Stimulated activated CD4-positive, alpha-beta T cell treated with anti-CD3 and anti-CD28 coated beads, Interleukin-12 subunit alpha, Interleukin-12 subunit beta, amount 100 ng/mL, for 24 hours (primary cell): ENCODE data around the gene KLHL3.

ENCODE experiments used
- DNase-seq, 2 experiments: peaks; one replicate each; pipeline ENCODE4 v3.0.0-alpha.2; 2020; ENCODE audit warnings: low read depth in 2 of 2

Gene KLHL3

DNA sequence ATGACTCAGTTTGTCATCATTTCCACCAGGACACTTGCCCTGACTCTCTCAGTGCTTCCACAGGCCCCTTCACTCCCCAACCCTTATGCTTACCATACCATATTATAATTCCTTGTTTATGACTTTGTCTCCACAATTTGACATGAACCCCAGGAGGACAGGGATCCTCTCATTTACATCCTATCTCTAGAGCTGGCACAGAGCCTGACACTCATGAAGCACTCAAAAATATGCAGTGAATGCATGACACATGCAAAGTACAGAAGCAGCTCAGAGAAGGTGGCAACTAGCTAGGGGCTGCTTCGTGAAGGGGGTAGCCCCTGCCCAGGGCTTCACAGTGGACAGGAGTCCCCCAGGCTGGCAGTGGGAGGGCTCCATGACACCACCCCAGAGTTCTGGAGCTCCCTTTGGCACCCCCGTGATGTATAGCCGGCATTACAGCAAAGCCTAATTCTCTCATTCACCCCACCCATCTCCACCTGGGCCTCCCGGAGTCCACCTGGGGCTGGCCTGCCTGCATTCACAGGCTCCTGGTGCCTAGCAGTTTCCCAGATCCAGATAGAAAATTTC lies 124.8 kb downstream of the KLHL3 start:
- DNase-seq, result no peak

DNA sequence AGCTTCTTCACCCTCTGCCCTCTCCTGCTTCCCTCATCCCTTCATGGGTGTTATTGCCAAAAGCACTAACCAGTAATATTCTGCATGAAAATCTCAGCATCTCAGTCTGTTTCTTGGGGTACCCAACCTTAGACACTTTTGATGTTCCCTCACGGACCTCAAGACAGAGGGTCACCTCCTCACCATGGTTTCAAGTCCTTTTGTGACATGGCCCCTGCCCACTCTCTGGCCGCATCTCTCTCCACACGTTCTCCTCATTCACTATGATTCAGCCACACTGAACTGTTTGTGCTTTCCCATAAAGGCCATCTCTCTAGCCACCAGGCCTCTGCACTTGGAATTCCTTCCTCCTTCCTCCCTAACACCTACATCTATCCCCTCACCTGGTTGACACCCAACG lies 125.3 kb downstream of the KLHL3 start:
- no peak for DNase-seq

DNA sequence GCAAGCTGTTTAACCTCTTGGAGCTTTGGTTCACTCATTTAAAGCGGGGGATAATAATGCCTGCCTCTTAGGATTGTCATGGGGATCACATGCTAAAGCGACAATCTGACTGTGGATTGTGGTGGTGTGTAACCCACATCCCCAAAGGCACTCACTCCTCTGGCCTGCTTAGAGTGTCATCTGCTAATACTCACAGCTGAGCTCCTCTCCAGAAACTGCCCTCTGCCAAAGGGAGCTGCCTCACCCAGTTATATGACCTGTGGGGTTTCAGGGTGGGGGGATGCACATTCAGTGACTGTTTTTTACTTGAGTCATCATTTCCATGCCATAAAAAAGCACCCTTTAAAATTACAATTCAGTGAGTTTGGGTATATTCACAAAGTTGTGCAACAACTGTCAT lies 126.8 kb downstream of the KLHL3 start:
- no peak for DNase-seq

DNA sequence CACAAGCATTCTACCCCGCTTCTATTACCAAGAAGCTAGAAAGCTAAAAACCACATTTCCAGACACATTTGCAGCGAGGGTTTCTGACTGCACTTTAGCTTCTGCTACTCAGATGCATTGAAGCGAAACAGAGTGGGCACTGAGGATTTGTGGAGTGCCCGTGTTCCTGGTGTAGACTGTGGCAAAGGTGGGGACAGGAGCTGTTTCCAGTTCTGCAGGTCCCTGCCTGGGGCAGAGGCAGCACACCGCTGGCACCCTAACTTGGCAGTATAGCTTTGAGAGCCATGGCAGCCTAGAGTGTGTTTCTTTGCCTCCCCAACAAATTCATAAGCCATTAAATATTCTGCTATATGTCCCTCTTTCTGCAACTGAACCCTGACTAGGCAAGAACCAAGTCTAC lies 128.1 kb downstream of the KLHL3 start:
- no peak for DNase-seq

DNA sequence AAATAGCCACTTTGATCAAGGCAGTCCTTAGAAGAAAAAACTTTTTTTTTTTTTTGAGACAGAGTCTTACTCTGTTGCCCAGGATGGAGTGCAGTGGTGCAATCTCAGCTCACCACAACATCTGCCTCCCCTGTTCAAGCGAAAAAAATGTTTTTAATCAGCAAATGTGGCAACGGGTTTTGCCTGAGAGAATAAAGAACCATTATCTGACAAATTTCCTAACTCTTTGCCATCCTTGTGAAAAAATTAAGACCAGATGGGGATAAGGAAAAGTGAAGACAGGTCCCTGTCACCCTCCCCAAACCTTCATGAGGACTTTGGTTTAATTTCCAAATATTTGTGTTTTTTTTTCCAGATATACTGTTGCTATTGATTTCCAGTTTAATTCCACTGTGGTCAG lies 129.5 kb downstream of the KLHL3 start:
- no peak for DNase-seq

DNA sequence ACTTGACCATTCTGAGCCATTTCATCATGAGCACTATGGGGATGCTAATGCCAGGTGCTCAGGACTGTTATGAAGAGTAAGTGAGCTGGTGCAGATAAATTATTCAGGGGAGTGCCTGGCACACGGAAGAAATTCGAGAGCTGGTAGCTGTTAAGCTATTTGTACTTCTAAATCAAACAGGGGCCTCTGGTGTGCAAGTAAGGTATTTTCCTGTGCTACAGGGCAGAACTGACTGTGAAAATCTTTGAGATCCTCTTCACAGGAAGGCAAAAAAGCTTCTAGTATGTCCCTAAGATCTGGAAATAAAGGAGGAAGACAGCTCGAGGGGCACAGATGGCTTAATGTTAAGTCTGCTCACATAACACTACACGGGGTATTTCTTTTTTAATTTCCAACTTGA lies 130.5 kb downstream of the KLHL3 start:
- DNase-seq, result no peak

DNA sequence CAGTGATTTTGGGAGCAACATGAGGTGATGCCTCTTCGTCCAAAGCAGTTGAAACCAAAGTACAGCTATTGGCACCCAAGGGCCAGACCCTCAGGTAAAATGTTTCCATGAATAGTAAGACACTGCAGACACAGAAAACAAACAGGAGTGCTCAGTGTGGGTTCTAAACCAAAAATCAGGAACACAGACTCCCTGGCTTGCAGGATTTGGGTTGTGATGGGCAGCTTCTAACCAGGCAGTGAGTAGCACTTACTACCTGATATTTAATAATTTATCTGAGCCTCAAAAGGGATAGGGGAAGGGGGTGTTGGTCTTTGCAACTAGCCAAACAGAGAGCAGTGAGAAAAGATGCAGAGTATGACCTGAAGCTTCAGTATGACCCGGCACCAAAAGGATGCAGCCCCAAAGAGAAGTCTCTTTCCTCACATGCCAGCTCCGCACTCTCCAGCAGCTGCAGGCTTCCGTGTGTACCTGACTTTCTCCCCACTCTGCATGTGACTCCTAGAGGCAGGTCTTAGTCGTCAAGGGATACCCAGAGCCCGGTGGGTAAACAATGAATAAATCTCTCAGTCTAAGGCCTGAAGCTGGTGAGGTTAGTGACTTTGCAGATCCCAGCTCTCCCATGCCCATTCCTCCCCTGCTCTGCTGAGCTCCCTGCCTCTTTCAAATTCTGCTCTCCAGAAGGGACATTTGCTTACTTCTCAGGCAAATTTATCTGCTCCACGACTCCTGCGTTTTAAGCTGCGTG lies 131.4 kb downstream of the KLHL3 start:
- DNase-seq, result no peak

DNA sequence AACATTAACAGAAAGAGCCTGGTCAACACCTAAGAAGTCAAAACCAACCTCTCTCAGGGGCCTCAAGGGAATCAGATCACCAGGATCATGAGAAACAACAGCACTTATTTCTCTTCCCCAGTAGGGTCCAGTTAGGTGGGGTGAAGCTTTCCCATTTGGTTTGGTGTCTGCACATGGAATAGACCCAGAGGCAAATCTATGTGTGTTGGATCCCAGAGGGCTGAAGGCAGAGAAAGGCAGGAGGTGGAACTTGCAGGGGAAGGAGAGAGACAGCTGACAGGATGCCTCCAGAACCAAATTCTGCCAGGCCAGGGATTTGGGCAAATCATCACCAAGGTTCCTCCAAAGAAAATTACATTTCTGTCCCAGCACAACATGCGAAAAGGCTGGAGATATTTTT lies 132.0 kb downstream of the KLHL3 start:
- DNase-seq, result no peak

DNA sequence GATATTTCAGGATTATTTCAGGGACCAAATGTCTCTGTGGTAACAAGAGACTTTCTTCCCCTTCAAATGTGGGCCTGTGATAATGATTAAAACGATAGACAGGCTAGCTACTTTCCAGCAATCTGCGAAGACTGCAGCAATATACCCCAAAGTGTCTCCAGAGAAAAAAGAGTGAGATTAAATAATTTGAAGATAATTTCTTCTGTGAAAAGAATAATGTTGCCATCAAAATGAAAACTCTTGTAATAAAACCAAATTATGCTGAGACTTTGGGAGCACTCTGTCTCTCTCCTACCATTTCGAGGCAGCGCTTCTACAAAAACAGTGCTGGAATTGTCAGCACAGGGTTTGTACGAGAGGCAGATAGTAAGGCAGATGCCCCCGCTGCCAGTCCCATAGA lies 132.5 kb downstream of the KLHL3 start:
- DNase-seq, result no peak

DNA sequence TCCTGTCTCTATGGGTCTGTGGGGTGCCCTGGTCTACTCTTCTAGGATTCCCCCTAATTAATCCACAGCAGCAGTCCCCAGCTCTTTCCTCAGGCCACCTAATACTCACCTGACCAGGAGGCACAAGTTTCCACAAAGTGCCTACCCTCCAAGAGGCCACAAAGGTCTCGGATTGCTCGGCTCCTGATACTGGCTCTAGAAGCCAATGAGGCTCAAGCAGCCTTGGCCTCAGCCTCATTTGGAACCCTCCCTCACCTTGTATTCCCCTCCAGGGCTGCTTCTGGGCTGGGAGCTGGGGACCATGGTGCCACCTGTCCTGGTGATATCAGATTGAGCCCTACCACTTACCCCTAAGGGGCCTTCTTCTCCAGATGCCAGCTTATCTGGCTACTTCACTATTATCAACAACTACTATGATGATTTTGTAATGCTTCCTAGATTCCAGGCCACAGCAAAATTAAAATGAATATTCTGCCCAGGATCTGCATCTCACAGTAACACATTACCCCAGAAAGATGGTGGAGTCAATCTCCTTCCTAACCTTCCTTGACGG lies 133.1 kb downstream of the KLHL3 start:
- no peak for DNase-seq

DNA sequence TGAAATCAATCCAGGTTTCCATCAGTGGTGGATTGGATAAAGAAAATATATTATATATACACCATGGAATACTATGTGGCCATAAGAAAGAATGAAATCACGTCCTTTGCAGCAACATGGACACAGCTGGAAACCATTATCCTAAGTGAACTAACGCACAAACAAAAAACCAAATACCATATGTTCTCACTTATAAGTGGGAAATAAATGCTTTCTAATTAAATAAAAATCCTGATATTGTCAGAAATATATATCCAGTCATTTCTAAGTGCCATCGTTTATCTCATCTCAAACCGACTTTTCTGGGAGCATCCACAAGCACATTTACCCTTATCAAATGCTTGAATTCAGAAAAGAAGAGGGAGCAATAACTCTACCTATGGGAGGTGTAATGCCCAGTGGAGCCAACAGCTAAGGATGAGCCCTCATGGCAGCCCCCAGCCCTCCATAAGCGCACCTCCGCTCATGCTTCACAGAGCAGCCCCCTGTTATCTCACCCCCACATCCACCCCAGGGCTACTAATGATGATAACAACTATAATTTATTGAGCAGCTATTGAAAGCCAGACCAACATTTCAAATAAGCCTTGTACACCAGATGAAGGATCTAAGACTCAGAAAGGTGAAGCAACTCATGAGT lies 135.0 kb downstream of the KLHL3 start:
- no peak for DNase-seq

DNA sequence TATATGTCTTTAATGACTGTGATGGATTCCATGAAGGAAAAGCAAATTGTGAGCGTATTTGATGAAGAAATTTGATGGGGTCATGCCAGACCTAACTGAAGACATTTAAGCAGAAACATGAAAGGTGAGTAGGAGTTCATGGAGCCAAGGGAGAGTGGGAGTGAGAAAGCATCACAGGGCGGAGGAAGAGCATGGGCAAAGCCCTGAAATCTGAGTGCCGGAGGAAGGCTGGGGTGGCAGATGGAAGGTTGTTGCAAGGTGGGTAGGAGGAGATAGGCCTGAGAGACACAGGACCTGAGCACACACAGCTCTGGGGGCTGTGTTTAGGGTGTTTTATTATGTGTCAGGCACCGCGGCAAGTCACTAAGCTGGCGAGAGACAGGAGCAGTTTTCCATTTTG lies 136.4 kb downstream of the KLHL3 start:
- DNase-seq, result no peak

DNA sequence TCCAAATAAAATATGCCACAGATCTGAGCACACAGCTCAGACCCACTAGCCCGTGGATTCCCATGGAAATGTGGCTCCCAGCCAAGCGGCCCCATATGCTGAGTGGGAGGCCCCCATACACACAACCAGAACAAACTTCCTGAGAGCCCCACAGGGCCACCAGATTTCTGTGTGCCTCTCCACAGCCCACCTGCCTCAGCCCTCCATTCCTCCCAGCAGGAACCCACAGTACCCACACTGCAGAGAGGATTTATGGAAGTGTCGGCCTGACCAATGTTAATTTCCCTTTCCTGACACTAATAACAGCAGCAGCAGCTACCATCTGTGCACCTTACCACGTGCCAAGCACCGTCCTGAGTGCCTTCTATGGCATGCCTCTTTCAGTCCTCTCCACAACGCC lies 137.5 kb downstream of the KLHL3 start:
- DNase-seq, result no peak

DNA sequence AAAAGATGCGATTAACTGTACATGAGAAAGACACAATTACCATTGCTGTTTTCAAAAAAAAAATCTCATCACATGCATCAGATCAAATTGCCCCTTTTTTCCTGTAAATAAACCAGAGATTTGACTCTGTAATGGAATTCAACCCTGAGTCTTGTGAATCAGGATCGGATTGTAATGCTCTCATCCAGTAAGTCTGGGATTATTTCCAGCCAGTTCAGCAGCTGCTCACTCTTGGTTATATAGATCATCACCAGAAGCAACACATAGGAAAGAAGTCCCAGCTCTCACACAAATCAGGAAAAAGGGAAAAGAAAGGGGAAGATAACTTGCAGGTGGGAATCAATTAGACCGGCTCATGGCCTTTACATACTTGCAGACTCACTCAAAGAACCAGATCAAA lies 138.9 kb downstream of the KLHL3 start:
- no peak for DNase-seq

DNA sequence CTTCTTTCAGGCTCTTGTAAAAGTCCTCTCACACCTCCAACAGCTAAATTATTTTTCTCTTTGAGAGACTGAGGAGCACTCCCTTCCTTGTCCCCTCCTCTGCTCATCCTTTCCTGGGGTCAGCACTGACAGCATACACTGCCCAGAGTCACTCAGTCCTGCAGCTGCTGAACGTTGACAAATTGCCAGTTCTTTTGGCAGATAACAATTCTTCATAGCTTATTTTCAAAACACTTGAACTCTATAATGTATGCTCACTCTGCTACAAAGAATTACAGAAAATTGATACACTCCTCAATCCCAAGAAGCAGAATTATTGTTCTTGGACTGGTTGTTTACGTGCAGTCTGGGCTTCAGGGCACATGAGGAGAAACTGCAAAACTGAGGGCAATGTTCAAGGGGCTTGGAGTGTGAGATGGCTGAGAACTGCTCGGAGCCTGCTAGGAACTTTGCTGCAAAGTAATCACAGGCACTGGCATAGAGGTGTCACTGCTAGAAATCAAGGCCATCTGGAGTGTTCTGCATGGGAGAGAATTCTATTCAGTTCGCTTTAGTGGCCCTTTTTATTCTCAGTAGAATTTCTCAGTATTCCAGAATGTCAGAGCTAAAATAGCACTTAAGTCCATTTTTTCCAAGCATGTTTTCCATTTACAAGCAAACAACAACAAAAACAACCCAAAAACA lies 140.4 kb downstream of the KLHL3 start:
- DNase-seq, result no peak

DNA sequence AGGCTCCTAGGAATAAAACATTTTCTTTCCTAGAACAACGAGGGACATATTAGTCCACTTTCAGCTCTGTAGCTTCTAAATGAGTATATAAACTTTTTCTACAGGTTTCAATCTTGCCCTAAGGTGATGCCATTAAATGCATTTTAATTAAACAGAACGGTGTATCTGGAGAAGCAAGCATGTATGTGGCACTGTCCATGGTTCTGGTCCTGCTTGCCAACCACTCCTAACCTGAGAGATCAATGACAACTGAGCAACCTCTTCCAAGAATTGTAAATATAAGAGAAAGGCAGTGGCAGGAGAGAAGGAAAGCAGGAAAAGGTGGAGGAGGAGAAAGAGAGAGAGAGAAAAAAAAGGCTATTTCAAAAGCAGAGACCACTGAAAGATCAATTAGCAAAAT lies 141.2 kb downstream of the KLHL3 start:
- no peak for DNase-seq

DNA sequence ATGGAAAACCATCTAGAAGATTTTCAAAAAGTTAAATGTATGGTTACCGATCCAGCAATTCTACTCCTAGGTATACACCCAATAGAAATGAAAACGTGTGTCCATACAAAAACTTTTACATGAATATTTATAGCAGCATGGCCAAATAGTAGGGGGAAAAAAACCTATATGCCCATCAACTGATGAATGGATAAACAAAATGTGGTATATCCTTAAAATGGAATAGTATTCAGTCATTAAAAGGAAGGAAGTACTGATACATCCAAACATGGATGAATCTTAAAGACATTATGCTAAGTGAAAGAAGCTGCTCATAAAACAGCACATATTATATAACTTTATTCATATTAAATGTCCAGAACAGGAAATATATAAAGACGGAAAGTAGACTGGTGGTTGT lies 143.6 kb downstream of the KLHL3 start:
- DNase-seq, result no peak

DNA sequence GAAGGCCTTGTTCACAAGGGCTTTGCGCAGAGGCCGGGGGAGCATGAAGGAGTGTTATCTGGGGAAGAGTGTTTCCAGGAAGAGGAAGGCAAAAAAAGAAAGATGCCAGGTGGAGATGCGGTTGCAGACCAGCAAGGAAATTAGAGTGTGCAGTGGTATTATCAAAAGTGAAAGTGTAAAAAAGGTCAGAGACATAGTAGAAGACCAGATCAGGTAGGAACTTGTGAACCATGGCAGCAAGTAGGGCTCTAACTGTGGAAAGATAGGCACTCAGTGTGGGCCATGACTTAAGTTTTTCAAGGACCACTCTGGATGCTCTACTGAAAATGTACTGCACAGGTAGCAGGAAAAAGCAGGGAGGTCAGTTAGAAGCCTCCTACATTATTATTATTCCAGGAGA lies 146.7 kb downstream of the KLHL3 start:
- no peak for DNase-seq

DNA sequence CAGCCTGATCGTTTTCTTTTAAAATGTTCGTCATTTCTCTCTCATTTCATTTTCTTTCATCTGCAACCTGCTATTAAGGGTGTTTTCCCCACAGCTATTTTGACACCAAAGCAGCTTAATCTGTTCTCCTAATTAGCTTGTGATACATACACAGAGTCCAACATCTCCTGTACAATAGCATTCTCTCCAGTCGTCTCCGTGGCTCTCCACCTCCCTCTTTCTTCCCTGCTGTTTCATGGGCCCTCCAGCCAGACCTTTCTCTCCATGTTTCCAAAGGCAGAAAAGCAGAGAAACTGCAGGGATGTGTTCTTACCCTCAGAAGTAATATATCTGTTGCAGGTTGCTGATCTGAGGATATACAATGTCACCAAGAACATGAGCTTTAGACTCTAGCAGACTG lies 148.0 kb downstream of the KLHL3 start:
- DNase-seq, result no peak

DNA sequence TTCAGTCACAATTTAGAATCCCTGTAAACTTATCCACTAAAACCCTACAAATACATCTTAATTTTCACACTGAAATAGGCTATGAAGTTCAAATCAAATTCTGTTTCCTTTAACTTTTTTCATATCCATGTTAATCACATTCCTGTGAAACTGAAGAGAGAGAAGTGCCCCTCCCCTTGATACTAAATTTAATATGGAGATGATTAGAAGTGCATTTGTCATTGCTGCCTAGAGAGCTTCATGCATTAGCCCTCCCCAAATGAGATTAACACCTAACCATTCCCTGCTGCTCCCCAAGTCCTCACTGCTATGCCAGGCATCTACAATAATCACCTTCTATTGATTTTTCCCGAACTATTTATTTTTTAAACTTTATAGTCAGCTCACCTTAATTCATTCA lies 151.6 kb downstream of the KLHL3 start:
- DNase-seq, result no peak

DNA sequence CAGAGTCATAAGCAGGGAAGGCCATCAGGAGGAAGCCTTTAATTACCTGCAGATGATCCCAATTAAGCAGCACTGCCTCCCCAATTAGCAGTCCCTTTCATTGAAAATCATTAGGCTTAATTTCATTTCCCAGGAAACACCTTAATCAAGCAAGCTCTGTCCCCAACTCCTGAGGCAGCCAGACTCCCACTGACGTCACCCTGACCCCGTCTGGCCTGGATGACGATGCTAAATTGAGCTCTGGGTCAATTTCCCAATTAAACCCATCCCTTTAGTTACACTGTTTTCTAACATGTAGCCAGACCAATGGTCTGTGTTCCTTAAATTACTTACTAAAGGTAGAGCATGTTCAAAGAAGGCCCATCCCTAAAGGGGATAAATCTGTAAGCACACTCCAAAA lies 152.8 kb downstream of the KLHL3 start:
- DNase-seq, result no peak

DNA sequence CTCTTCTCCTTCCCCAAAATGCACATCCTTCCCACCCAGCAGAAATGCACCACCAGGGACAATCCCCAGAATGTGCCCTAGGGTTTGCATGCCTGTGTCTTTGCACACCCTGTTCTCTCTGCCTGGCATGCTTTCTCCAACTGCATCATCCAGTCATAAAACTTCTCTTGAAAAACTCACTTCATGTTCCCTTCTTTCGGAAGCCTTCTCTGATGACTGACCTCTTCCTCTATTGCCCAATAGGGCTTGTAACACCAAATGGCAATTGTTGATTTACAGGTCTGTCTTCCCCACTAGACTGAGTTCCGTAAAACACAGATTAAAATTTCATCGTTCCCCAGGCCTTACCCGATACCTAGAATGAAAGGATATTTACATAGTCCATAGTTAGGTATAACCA lies 153.7 kb downstream of the KLHL3 start:
- DNase-seq, result no peak

DNA sequence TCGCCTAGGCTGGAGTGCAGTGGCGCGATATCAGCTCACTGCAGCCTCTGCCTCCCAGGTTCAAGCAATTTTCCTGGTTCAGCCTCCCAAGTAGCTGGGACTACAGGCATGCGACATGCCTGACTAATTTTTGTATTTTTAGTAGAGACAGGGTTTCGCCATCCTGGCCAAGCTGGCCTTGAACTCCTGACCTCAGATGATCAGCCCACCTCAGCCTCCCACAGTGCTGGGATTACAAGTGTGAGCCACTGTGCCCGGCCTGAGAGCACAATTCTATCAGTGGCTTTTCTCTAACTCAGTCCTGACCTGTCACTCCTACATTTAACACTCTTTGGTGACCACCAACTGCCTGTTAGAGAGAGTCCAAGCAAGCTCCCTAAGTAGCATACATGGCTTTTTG lies 154.1 kb downstream of the KLHL3 start:
- DNase-seq, result no peak
